ENCODE data around the gene NRXN3.

Gene NRXN3

DNA sequence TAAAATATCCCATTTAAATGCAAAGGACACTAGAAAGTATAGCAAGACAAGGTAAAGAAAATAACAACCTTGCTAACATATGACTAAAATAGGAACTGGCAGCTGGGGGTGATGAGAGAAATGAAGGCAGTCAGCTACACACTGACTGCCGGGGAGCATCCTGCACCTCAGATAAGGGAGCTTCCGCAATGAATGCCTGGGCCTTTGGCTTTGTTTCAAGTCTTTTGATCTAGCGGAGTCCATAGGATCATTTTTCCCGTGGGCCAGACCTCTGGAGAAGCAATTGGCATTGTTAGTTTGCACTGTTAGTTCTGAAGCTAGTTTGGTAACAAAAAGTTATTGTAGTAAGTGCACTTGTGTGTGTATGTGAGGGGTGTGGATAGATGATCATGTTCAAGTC, 1401.2 kb downstream of the NRXN3 start:
- H3K4me3 ChIP-seq (ENCODE audit: low read depth, low read length): no peak overlapping the region
- TF ChIP-seq, protein P1, sequence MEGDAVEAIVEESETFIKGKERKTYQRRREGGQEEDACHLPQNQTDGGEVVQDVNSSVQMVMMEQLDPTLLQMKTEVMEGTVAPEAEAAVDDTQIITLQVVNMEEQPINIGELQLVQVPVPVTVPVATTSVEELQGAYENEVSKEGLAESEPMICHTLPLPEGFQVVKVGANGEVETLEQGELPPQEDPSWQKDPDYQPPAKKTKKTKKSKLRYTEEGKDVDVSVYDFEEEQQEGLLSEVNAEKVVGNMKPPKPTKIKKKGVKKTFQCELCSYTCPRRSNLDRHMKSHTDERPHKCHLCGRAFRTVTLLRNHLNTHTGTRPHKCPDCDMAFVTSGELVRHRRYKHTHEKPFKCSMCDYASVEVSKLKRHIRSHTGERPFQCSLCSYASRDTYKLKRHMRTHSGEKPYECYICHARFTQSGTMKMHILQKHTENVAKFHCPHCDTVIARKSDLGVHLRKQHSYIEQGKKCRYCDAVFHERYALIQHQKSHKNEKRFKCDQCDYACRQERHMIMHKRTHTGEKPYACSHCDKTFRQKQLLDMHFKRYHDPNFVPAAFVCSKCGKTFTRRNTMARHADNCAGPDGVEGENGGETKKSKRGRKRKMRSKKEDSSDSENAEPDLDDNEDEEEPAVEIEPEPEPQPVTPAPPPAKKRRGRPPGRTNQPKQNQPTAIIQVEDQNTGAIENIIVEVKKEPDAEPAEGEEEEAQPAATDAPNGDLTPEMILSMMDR (IDR thresholded peaks at IDR 0.05; ENCODE audit: low read depth, low read length): no peak

DNA sequence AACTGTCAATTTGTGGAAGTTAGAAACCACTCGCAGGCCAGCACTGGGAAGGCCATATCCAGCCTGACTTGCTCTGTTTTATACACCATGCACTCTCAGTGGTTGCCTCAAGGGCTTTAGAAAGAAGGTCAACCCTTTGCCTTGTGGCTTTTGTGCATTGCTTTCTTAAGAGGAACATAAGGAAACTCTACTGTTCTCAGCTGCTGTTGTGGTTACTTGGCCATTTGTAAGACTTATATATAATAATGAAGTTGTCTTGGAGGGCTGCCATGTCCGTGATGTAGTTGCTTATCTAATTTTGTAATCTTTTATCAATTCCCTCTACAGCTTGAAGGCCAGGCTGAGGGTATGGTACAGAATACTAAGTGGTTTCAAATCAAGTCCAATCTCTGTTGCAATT, 1403.3 kb downstream of the NRXN3 start:
- TF ChIP-seq, protein P1 (IDR thresholded peaks at IDR 0.05; ENCODE audit: low read depth, low read length): no peak
- H3K4me3 ChIP-seq (ENCODE audit: low read depth, low read length): no peak overlapping the region

DNA sequence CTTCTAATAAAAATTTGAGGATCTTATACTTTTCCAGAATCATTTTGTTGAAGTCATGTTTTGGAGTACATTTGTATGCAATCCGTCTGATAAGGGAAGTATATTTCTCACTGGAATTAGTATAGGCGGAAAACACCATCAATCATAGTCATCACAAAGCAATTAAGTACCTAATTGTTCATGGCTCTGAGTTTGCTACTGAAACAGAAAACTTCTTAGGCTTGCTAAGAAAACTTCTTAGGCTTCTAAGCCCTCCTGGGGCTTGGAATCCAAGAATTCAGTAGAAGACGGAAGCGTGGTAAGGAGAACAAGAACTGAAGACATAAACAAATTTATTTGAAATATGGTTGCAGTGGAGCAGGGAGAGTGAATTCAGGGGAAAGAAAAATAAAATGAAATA, 1404.9 kb downstream of the NRXN3 start:
- TF ChIP-seq, protein P1 (IDR thresholded peaks at IDR 0.05; ENCODE audit: low read depth, low read length): no peak

DNA sequence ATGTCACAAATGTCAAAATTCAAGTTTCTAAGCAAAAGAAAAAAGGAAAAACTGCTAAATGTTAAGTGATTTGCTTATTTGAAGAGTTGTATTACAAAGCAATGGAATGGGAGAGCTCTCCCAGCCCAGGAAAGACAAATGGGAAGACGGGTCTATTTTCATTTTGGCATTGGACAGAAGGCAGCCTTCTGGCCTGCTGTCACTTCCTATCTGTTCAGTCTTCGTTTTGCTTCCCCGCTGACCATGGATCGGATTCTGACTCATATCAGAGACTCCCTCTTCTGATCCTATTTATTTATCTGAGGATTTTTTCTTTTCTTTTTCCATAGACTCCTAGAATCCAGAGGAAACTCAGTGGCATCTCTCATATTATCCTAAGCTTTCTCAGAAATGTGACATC, 1406.3 kb downstream of the NRXN3 start:
- TF ChIP-seq, protein P1 (IDR thresholded peaks at IDR 0.05; ENCODE audit: low read depth, low read length): no peak

More for the DNA sequence above, 1404.9 kb downstream of the NRXN3 start:
- H3K4me3 ChIP-seq (ENCODE audit: low read depth, low read length): no peak overlapping the region

DNA sequence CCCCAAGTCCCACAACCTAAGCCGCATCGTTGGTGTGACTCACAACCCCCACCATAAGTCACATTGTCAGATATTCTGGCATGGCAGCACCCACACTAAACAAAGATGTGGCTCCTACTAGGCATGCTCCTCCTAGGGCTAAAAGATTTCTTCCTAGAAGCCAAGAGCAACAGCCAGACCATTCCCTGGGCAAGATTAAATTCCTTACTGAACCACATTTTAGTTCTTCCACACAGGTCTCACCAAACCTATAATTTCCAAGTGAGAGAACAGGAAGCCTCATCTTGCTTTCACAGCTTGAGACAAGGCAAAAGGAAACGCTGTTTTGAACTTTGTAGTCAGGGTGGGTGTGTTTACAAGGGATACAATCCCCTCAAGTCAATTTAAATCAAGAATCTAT, 1408.3 kb downstream of the NRXN3 start:
- TF ChIP-seq, protein P1 (IDR thresholded peaks at IDR 0.05; ENCODE audit: low read depth, low read length): no peak
- no peak overlapping the region for H3K4me3 ChIP-seq (ENCODE audit: low read depth, low read length)

More for the DNA sequence above, 1406.3 kb downstream of the NRXN3 start:
- no peak overlapping the region for H3K4me3 ChIP-seq (ENCODE audit: low read depth, low read length)

DNA sequence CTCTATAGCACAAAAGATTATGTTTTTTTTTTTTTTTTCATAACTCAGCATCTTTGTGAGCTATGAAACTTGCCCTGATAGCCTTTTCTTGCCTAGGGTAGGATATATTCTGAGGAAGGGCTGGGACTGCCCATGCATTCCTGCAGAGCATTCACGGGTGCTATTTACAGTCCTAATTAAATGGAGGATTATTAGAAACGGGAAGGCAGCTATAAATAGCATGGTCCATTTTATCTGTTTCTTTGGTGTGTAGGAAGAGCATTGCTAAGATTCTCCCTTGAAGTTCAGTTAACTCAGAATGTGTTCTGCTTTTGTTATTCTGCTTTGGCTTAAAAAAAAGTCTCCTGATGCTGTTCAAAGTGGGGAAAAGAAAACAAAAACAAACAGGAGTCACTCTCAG, 1410.2 kb downstream of the NRXN3 start:
- no peak overlapping the region for H3K4me3 ChIP-seq (ENCODE audit: low read depth, low read length)
- TF ChIP-seq, protein P1 (IDR thresholded peaks at IDR 0.05; ENCODE audit: low read depth, low read length): no peak

DNA sequence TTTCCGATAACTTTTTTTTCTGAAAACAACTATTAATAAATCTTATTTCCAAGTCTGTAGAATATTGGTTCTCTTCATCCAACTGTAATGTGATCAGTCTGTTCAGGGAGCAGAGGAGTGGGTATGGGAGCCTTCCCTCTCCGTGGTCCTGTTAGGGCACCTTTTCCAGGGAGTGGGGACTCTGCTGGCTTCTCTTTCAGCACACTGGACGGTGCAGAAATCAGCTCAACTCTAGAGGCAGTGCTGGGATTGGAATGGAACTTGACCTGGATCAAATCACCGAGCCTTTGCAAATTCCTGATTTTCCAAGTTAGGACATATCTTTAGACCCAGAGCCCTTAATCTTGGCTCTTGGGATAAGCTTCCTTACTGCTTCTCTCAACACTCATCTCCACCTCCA, 1410.7 kb downstream of the NRXN3 start:
- H3K4me3 ChIP-seq (ENCODE audit: low read depth, low read length): no peak overlapping the region
- TF ChIP-seq, protein P1 (IDR thresholded peaks at IDR 0.05; ENCODE audit: low read depth, low read length): no peak

Data from WI38 (cell line).